ENCODE measurements around the gene FBXO45. TPM values are rescaled to one million over a fixed set of nuclear protein-coding genes. Genes with fewer than 3 reads are reported as not detected.
"Not testable (repeated sequence)": the region's sequence is repeated elsewhere in the genome, so short reads cannot be mapped to it uniquely, and the experiment has no call there.

Gene FBXO45
- total RNA-seq, 1 donor from 2014 or later = 14.4 TPM

DNA sequence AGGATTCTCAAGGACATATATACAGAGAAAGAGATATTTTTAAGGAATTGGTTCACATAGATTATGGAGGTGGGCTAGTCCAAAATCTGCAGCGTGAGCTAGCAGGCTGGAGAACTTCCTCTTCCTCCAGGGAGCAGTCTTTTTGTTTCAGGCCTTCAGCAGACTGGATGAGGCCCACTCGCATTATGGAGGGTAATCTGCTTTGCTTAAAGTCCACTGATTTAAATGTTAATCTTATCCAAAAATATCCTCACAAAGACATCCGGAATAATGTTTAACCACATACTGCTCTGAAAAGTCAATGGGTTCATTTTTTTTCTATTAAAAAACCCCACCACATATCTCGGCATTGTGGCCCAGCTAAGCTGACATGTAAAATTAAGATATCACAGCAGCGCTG is 48.8 kb downstream of the FBXO45 start:
- DNase-seq (ENCODE audit: low read depth, low spot score) = no peak

DNA sequence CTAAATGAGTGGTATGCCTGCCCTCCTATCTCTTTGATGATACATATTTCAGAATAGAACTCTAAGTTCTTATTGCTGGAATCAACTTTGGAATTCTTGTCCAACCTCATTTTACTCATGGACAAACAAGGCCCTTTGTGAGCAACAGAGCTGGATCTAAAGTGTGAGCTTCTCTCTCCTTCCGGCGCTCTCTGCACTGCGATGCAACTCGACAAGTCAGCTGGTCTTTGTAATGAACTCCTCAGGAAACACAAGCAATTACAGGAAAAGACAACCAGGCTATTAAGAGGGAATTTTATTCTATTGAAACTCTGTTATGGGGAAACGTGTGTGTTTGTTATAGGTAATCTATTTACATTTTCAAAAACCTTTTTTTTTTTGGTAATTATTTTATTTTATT is 50.8 kb downstream of the FBXO45 start:
- no peak for DNase-seq (ENCODE audit: low read depth, low spot score)

DNA sequence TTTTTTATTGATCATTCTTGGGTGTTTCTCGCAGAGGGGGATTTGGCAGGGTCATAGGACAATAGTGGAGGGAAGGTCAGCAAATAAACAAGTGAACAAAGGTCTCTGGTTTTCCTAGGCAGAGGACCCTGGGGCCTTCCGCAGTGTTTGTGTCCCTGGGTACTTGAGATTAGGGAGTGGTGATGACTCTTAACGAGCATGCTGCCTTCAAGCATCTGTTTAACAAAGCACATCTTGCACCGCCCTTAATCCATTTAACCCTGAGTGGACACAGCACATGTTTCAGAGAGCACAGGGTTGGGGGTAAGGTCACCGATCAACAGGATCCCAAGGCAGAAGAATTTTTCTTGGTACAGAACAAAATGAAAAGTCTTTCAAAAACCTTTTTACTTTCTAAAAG is 51.2 kb downstream of the FBXO45 start:
- DNase-seq (ENCODE audit: low read depth, low spot score) = not testable (repeated sequence)

DNA sequence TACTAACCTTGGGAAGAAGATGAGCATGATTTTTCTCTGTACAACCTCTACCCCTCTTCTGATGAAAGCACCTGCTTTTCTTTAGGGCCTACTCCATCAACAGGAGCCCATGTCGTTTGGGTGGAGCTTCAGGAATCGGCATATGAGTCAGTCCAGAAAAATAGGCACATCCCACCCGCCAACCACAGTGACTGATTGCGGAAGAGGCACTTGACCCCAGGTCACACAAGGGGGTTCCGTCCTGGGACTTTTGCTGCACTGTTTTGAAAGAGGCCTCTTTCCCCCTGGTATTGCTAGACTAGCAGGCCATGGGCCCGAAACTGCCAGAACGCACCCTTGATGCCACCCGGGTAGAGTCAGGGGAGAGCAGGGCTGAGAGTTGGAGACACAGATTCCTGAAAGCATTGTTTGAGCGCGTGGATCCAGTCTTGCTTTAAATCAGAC is 51.7 kb downstream of the FBXO45 start:
- no peak for DNase-seq (ENCODE audit: low read depth, low spot score)

DNA sequence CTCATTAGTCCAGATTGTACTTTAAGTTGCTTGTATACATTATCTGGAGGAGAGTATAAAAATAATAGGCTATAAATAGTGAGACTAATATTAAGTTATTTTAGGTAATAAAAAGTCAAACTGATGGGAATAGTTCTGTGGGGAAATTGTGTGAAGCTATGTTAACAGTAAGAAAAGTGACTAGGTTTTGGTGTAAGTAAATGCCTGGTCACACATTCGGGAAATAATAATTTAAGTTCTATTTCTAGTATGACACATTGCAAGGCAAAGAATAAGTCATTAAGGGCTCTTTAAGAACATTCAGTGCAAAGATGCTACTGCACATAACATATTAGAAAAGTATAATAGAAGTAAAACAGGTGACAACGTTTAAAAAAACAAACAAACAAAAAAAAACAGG is 52.2 kb downstream of the FBXO45 start:
- DNase-seq (ENCODE audit: low read depth, low spot score) = no peak

DNA sequence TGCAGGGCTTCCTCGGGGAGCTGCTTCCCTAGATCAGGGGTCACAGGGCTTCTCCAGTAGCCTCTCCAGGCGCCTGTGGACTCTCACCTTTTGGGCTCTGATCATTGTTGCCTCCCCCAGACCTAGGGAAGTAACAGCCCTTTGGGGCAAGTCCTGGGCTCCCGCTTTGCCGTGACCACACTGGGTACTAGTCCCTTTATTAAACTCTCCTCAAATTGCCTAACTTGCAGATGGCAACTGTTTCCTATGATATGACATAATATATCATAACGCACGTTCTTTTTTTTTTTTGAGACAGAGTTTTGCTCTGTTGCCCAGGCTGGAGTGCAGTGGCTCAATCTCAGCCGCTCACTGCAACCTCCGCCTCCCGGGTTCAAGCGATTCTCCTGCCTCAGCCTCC is 53.2 kb downstream of the FBXO45 start:
- DNase-seq (ENCODE audit: low read depth, low spot score) = no peak

DNA sequence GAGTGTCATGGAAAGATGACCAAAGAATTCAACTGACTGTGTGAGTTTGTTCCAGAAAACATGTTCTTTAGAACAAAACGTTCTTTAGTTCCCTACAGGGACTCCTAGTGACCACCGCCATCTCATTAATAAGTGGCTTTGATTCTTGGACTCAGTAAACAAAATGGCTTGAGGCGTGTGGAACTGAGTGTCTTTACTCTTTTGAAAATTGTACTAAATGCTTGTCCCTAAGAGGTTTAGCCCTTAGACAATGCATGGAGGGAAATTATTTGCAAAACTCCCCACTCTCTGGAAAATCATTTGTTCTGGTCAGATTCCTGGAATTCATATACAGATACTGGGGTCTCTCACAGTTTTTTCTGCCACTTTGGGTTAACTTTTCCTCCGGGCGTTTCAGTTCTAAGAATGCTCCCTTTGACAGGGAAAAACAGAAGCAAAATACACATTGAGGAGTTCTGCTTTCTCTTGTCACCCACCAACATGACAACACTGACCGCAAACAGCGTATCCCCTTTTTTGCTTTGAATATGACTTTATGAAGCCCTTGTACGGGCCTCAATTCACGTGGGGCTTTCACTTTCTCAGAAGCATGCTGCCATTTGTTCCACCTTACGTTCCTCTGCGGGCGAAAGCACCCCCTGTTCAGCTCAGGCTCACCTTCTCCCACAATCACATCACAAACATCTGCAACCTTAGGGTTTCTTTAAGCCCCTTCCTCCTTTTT is 55.8 kb downstream of the FBXO45 start:
- DNase-seq (ENCODE audit: low read depth, low spot score) = no peak

DNA sequence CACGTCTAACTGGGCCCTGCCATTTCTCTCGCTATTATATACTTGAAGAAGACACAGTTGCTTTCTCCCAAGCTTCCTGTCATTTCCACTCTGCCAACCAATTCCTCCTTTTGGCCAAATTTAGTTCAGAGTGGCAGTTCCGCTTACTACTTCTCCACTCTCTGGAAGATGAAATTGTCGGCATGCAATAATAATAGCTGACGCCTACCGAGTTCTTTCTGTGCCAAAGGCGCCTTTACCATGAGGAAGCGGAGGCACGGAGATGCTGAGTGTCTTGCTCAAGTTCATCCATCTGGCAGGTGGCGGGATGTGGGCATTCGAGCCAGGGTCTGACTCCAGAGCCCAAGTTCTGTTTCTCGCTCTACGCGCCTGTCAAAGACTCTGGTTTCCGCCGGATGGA is 56.4 kb downstream of the FBXO45 start:
- no peak for DNase-seq (ENCODE audit: low read depth, low spot score)

DNA sequence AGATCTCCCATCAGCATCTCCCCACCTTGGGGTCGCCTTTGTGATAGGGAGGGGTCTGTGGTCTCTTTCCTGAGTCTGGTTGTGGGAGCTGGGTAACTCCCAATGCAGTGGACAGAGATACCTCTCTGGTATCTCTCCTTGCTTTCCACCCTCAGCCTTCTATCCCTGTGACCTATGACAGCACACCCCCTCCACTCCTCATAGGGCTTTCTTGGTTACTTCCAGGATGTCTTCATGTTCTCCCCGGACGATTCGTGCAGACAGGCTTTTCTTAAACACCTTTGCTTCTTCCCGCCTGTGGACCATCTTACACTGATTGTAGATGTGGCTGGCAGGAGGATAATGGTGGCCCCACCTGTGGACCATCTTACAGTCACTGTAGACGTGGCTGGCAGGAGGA is 56.9 kb downstream of the FBXO45 start:
- DNase-seq (ENCODE audit: low read depth, low spot score) = no peak

DNA sequence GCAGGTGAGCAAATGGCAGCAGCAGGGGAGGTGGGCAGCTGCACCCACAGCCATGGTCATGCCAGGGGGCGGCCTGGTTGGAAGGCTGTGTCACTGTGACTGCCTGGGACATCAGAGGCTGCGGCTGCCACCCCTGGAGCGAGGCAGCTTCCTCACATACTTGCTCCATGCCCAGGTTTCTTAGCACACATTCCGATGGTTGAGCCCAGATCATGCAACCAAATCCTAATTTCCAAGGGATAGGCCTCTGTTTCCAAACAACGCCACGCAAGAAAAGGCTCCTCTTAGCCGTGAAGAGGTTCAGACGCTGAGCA is 59.4 kb downstream of the FBXO45 start:
- no peak for DNase-seq (ENCODE audit: low read depth, low spot score)

DNA sequence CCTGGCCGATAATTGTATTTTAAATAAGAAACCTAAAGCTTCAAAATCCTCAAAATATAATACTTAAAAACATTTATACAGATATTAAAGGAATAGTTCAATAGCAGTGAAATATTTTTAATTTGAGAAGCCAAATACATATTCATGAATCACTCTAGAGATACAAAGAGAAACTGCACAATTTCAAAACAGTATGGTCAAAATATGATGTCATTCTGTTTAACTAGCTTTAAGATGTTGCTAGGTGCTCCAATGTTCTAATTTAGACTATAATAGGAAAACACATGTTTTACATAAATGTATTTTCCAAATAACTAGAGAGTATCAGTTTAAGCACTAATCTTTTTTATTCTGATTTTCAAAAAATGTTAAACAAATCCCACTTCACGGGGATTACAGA is 60.8 kb downstream of the FBXO45 start:
- DNase-seq (ENCODE audit: low read depth, low spot score) = no peak

DNA sequence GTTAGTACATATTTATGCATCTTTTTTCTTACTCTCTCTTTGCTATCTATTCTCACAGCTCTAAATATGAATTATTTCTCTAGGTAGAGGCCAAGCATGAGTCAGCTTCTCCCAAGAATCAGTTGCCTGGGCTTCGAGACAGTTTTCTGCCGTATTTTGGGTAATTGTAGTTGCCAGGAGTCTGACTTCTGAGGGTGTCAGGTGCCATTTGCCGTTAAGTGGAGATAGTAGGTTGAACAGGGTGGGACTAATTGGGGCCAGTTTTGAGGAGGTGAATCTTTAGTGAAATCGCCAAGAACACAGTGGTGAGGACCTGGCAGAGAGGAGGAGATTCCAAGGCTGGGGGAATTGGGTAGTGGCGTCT is 63.2 kb downstream of the FBXO45 start:
- DNase-seq (ENCODE audit: low read depth, low spot score) = no peak

DNA sequence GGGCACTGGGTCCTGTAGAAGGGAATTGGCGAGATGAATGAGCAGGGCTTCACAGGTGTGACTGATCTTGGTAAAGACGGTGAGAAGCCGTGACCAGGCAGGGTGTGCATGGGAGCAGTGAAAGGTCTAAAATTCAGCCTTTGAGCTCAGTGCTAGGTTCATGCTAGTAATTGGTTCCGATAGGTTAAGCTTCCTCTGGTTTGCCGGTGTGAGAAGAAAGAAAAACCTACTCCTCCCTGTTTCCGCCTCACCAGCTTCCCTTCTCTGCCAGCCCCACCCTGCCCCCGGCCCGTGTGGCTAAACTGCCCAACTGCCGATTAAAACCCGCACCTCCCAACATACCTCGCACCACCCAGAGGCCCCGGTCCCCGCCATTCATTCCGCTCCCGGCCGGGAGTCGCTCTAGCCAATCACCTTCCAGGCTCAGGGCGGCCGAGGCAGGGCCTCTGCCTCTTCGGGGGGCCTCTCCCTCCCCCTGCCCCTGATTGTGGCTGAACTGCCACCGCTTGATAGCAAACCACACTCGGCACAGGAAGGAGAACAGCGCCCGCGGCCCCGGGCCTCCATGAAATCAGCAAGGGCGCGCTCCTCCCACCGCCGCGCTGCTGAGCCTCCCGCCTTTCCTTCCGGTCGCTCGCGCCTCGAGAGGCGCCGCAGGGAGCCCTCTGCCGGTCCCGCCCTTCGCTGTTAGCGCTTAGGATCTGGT is 63.7 kb downstream of the FBXO45 start:
- peak; percentile 44 for DNase-seq (ENCODE audit: low read depth, low spot score)

DNA sequence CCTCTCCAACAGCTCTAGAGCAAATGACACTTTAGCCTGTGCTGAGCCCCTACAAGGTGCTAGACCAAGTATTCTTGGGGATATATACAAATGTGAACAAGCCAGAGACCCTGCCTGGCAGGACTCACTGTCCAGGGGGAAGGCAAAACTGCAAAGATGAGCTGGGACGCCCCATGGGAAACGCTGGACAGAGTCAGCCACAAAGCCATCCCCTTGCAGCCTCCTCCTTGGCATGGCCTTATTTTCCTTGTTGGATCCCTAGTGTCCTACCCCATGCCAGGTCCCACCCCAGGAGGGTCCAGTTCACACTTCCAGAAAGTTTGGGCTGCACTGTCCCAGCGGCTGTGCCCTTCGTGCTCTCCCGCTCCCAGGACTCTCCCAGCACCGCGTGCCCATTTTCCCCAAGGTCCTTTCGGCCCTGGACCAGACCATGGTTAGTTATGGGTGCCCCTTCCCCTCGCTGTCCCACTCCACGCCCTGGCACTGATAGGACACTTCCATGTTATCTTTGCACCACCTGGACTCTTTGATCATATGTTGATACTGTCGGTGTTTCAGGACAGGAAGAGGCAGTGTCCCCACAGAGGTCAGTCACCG is 65.2 kb downstream of the FBXO45 start:
- no peak for DNase-seq (ENCODE audit: low read depth, low spot score)

DNA sequence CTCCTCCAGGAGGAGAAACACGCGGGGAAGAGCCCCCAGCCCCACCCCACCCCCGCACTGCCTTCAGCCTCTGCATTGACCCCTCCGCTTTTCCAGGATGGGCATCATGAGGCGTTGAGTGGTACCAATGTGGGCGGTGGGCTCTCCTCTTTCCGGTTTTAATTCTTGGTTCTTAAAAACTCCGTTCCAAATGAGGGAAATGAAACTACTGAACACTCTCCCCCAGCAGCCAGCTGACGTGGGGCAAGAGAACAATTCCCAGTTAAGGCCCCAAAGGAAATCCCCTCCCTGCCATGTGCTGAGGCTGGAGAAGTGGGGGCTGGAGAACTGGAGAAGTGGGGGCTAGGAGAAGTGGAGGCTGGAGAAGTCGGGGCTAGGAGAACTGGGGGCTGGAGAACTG is 65.8 kb downstream of the FBXO45 start:
- no peak for DNase-seq (ENCODE audit: low read depth, low spot score)

DNA sequence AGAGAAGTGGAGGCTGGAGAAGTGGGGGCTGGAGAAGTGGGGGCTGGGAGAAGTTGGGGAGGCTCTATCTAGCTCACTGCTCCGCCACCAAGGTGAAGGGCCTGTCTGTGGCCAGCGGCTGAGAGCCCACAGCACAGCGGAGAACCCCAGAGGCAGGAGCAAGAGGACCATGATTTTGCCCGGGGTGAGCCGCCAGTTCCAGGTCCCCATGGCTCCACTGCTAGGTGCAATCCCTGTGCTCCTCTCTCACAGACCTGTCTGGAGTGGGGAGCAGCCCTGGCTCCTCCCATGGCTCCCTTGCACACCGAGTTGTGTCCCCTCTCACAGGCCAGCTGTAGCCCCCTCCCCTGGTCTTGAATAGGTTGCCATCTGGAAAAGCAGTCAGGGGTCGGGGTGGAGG is 66.4 kb downstream of the FBXO45 start:
- no peak for DNase-seq (ENCODE audit: low read depth, low spot score)

DNA sequence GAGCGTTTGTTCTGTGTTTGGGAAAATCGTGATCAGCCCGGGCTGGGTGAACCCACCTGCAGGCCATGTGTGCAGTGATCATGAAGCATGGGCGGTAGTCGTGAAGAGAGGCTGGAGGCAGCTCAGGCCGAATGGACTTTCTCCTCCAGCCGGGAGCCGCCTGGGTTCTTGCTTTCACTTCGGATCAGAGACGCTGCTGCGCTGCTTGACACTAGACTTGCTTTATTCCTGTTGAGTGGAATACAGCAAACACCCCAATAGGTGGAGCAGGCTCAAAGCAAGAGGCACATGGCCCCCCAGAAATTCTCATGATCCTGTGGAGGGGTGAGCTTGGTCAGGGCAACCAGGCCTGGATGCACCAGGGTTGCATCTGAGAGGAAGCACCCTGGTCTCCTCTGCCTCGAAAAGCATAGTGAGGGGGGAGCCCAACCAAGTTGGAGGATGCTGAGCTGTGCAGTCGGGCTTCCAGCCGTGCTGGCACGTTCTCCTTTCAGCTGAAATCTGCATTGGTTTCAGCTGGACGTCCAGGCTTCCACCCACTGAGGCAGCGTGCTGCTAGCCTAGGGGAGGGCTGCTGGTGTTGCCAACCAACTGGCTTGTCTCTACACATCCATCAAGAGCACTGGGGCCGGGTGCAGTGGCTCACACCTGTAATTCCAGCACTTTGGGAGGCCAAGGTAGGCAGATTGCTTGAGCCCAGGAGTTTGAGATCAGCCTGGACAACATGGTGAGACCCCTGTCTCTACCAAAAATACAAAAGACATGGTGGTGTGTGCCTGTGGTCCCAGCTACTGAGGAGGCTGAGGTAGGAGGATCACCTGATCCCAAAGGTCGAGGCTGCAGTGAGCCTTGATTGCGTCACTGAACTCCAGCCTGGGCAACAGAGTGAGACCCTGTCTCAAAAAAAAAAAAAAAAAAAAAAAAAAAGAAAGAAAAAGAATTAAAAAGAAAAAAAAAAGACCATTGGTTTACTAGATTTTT is 68.2 kb downstream of the FBXO45 start:
- DNase-seq (ENCODE audit: low read depth, low spot score) = no peak

DNA sequence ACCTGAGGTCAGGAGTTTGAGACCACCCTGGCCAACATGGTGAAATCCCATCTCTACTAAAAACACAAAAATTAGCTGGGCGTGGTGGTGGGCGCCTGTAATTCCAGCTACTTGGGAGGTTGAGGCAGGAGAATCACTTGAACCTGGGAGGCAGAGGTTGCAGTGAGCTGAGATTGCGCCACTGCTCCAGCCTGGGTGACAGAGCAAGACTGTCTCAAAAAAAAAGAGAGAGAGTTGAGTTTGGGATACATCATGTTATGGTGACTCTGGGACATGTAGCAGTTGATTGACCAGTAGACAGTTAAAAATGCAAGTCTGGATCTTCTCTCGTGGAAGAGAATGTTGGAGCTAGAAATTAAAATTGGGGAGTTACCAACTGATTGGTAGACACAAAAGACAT is 69.5 kb downstream of the FBXO45 start:
- DNase-seq (ENCODE audit: low read depth, low spot score) = not testable (repeated sequence)

Measured in pulmonary artery endothelial cell (primary cell).